GM18907 (cell line): ENCODE measurements around the gene AACS.
A peak's percentile ranks its signal among the peaks of the same experiment; 100 is the strongest.
"Not testable (repeated sequence)": the region's sequence is repeated elsewhere in the genome, so short reads cannot be mapped to it uniquely, and the experiment has no call there.

Source experiments
- ATAC-seq: cut with Tn5 transposase; IDR thresholded peaks from one replicate; pipeline ENCODE4 v1.9.1; 2021; ENCODE audit warnings: mild to moderate bottlenecking, moderate library complexity; ENCODE audit not compliant: unreplicated experiment

The AACS gene, protein sequence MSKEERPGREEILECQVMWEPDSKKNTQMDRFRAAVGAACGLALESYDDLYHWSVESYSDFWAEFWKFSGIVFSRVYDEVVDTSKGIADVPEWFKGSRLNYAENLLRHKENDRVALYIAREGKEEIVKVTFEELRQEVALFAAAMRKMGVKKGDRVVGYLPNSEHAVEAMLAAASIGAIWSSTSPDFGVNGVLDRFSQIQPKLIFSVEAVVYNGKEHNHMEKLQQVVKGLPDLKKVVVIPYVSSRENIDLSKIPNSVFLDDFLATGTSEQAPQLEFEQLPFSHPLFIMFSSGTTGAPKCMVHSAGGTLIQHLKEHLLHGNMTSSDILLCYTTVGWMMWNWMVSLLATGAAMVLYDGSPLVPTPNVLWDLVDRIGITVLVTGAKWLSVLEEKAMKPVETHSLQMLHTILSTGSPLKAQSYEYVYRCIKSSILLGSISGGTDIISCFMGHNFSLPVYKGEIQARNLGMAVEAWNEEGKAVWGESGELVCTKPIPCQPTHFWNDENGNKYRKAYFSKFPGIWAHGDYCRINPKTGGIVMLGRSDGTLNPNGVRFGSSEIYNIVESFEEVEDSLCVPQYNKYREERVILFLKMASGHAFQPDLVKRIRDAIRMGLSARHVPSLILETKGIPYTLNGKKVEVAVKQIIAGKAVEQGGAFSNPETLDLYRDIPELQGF

GRCh38 chr12:125065021-125065918, at the start of gene AACS:
Gene AACS (plus strand): TSS chr12:125065435. CDS start chr12:125065585, 150 bp downstream.
- ATAC-seq, result peak; percentile 89

GRCh38 chr12:125015680-125016310, 49.4 kb upstream of the AACS start:
- ATAC-seq, result no peak

GRCh38 chr12:125017801-125018200, 47.4 kb upstream of the AACS start:
- ATAC-seq, result no peak

DNA sequence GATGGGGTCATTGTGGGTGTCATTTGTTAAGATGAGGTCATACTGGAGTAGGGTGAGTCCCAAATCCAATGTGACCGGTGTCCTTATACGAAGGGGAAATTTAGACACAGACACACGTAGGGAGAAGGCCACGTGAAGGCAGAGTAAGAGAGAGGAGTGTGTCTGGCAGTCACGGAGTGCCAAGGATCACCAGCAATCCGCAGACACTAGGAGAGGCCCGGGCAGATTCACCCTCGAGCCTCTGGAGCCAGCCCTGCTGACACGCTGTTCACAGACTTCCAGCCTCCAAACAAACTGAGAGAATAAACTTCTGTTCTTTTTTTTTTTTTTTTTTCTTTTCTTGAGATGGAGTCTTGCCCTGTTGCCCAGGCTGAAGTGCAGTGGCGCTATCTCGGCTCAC, 46.9 kb upstream of the AACS start:
- ATAC-seq, result no peak

- no peak for ATAC-seq
Observed at GRCh38 chr12:125021096-125021495, 44.1 kb upstream of the AACS start.

DNA sequence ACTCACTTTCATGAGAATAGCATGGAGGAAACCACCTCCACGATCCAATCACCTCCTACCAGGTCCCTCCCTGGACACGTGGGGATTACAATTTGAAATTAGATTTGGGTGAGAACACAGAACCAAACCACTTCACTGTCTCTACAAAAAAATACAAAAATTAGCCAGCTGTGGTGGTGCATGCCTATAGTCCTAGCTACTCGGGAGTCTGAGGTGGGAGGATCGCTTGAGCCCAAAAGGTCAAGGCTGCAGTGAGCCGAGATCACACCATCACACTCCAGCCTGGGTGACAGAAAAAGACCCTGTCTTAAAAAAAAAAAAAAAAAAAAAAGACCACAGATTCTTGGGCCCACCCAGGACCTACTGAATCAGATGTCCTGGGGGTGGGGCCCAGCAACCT, 43.5 kb upstream of the AACS start:
- no peak for ATAC-seq

DNA sequence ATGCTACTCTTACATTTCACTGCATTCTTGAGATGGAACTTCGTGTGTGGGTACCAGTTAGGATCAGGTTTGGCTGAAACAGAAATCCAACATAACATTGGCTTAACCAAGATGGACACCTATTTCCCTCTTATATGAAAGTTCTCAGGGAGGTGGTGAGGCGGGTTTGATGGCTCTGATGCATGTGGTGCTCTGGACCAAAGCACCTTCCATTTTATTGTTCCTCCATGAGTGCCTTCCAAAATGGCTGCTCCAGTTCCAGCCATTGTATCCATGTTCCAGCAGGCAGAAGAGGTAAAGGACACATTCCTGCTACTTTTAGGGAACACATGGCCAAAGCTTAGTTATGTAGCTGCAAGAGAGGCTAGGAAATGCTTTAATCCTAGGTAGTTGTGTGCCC, 42.2 kb upstream of the AACS start:
- no peak for ATAC-seq

GRCh38 chr12:125024949-125025563, 40.2 kb upstream of the AACS start:
- ATAC-seq, result no peak

- no peak for ATAC-seq
Observed at GRCh38 chr12:125025606-125026235, 39.5 kb upstream of the AACS start.

- ATAC-seq, result no peak
Observed at GRCh38 chr12:125028106-125028505, 37.1 kb upstream of the AACS start.

DNA sequence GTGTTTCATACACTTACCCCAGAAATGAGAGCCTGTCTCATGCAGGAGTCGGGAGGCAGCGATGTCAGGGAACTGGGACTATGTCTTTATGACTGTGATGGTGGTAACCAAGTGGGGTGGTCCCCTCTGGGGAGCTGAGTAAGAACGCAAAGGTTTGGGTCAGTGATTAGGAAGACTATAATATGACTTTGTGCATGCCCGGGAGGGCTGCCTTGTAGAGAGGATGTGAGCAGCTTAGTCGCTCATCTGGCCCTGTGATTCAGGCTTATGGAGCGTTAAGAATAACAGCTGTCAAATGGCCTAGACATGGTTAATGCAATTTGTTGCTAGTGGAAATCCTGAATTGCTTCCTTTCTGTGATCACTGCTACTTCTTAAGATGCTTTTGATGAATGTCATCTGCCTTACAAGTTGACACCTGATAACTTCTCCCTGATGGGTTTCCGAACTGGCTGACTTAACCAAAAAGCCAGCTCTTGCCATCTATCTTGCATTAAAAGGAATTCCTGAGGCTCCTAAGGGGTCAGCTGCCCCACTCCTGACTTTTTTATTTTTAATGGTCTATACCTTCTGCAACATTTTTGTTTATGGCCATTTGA, 35.4 kb upstream of the AACS start:
- ATAC-seq, result no peak

DNA sequence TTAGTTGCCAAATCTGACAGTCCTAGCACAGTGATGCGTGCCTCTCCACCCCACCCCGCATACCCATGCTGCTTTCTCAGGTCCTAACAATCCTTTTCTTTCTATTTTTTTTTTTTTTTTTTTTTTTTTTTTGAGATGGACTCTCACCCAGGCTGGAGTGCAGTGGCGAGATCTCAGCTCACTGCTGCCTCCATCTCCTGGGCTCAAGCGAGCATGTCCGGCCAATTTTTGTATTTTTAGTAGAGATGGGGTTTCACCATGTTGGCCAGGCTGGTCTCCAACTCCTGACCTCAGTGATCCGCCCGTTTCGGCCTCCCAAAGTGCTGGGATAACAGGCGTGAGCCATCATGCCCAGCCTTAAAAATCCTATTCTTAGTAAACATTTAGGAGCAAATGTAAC, 33.8 kb upstream of the AACS start:
- not testable (repeated sequence) for ATAC-seq

GRCh38 chr12:125032466-125033152, 32.6 kb upstream of the AACS start:
- no peak for ATAC-seq

DNA sequence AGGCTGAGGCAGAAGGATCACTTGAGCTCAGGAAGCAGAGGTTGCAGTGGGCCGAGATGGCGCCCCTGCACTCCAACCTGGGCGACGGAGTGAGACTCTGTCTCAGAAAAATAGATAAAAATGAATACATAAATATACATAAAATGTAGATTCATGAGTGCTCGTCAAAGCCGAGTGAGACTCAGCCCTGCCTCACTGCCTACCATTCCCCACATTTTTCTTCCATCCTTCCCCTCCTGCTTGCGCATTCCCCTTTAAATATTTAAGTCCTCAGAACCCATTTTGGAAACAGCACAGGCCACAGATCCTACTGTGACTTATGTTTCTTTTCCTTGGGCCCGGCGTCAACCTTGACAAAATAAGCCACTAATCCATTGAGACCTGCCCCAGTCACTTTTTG, 31.9 kb upstream of the AACS start:
- no peak for ATAC-seq

DNA sequence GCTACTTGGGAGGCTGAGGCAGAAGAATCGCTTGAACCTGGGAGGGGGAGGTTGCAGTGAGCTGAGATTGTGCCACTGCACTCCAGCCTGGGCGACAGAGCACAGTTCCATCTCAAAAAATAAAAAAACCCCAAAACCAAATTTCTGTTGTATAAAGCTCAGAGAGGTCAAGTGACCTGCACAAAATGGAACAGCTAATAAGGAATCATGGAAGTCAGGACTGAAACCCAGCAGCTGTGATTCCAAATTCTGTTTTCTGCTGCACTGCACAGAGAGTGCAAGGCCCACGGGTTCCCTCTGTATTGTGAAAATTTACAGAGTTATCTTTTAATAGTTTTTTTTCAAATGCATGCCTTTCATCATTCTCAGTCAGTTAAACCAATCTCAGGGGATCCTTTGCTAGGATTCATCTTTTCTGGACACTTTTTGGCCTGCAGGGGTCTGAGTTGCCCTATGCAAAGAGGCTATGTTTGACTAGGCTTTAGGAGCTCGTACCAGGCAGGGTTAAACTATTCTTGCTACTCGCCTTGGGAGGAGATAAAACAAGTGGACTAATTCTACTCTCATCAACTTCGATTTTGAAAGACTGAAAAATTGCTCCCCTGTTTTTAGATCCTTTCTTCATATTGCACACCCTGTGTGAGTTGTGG, 26.1 kb upstream of the AACS start:
- no peak for ATAC-seq

GRCh38 chr12:125049093-125049458, 16.2 kb upstream of the AACS start:
- ATAC-seq, result no peak

- no peak for ATAC-seq
Observed at GRCh38 chr12:125050446-125050845, 14.8 kb upstream of the AACS start.

GRCh38 chr12:125050868-125051267, 14.4 kb upstream of the AACS start:
- ATAC-seq, result no peak

- no peak for ATAC-seq
Observed at GRCh38 chr12:125053821-125054220, 11.4 kb upstream of the AACS start.
